Astrocyte (in vitro differentiated cells and primary cell): ENCODE data around the gene TLL2. TPM values are rescaled to one million over a fixed set of nuclear protein-coding genes. Genes with fewer than 3 reads are reported as not detected.

ENCODE experiments used
- DNase-seq: peaks from one replicate; pipeline ENCODE4 v3.0.0-alpha.2; 2010; ENCODE audit warnings: low read depth
- FAIRE-seq: peaks from 2 replicates; lab custom pipeline; 2011; peaks lifted over from hg19 to GRCh38; lab: Jason Lieb, UNC
- H2AFZ ChIP-seq: 2 replicates; pipeline ENCODE4 v1.6.0; 2012; ENCODE audit warnings: low read depth, low read length, inconsistent platforms
- H3K27ac ChIP-seq: 2 replicates; pipeline ENCODE4 v1.5.1; 2011; ENCODE audit warnings: low read depth, low read length, inconsistent platforms
- H3K27me3 ChIP-seq: 2 replicates; pipeline ENCODE4 v1.6.0; 2011; ENCODE audit warnings: low read length, inconsistent platforms; ENCODE audit not compliant: insufficient read depth
- H3K36me3 ChIP-seq: 2 replicates; pipeline ENCODE4 v1.5.1; 2011; ENCODE audit warnings: low read length, inconsistent platforms; ENCODE audit not compliant: insufficient read depth
- H3K4me1 ChIP-seq: 2 replicates; pipeline ENCODE4 v1.5.1; 2011; ENCODE audit warnings: low read length, inconsistent platforms; ENCODE audit not compliant: insufficient read depth
- H3K4me2 ChIP-seq: 2 replicates; pipeline ENCODE4 v1.6.0; 2012; ENCODE audit warnings: low read length, inconsistent platforms
- H3K4me3 ChIP-seq: 2 replicates; pipeline ENCODE4 v1.5.1; 2011; ENCODE audit warnings: low read depth, mild to moderate bottlenecking, low read length, inconsistent platforms; ENCODE audit not compliant: insufficient read depth
- H3K79me2 ChIP-seq: 2 replicates; pipeline ENCODE4 v1.6.0; 2012; ENCODE audit warnings: mild to moderate bottlenecking, low read length, inconsistent platforms; ENCODE audit not compliant: insufficient read depth
- H3K9ac ChIP-seq: 2 replicates; pipeline ENCODE4 v1.6.0; 2012; ENCODE audit warnings: mild to moderate bottlenecking, low read length, inconsistent platforms
- H3K9me3 ChIP-seq: 2 replicates; pipeline ENCODE4 v1.5.1; 2012; ENCODE audit warnings: low read depth, mild to moderate bottlenecking, low read length, inconsistent platforms; ENCODE audit not compliant: insufficient read depth
- H4K20me1 ChIP-seq: 2 replicates; pipeline ENCODE4 v1.6.0; 2012; ENCODE audit warnings: low read length, inconsistent platforms; ENCODE audit not compliant: insufficient read depth
- H3K27ac Mint-ChIP-seq: one replicate; pipeline ENCODE4 v1.8.0; 2021; ENCODE audit warnings: mild to moderate bottlenecking, mixed read lengths; ENCODE audit not compliant: unreplicated experiment
- H3K27me3 Mint-ChIP-seq: one replicate; pipeline ENCODE4 v1.8.0; 2021; ENCODE audit warnings: low read depth, mixed read lengths; ENCODE audit not compliant: unreplicated experiment
- H3K36me3 Mint-ChIP-seq: one replicate; pipeline ENCODE4 v1.8.0; 2021; ENCODE audit warnings: low read depth, mixed read lengths; ENCODE audit not compliant: unreplicated experiment
- H3K4me1 Mint-ChIP-seq: one replicate; pipeline ENCODE4 v1.8.0; 2021; ENCODE audit warnings: low read depth, mixed read lengths; ENCODE audit not compliant: unreplicated experiment
- H3K4me3 Mint-ChIP-seq: one replicate; pipeline ENCODE4 v1.8.0; 2021; ENCODE audit warnings: mild to moderate bottlenecking, moderate library complexity, mixed read lengths; ENCODE audit not compliant: unreplicated experiment
- H3K9me3 Mint-ChIP-seq: one replicate; pipeline ENCODE4 v1.8.0; 2021; ENCODE audit warnings: mild to moderate bottlenecking, mixed read lengths; ENCODE audit not compliant: unreplicated experiment
- CTCF ChIP-seq: IDR thresholded peaks from 2 replicates; pipeline ENCODE4 v1.5.1; 2011; ENCODE audit warnings: low read depth, mild to moderate bottlenecking, inconsistent platforms, low read length, moderate library complexity; ENCODE audit not compliant: insufficient read depth
- EZH2 ChIP-seq: IDR thresholded peaks from 2 replicates; pipeline ENCODE4 v1.6.1; 2012; ENCODE audit warnings: mild to moderate bottlenecking, low read length, inconsistent platforms; ENCODE audit not compliant: insufficient read depth
- total RNA-seq: library from RNA; stranded (reverse); gene quantifications from 2 replicates; pipeline ENCODE4 v1.2.1, GENCODE V29; 2021

TLL2 gene
- total RNA-seq, 1 donor from 2014 or later, result 7.6 TPM

- DNase-seq (no peak), FAIRE-seq (no peak)
- TF ChIP-seq CTCF, result no peak
- no peak for TF ChIP-seq EZH2
- H3K36me3 ChIP-seq, result no peaks in the 10 kb centered on the region
- Mint-ChIP-seq H3K36me3 (peaks cover 4% of the 10 kb centered on the region), H3K4me1 (peaks cover 3% of the 10 kb centered on the region), H3K4me3 (no peak overlapping the region), H3K9me3 (no peaks in the 10 kb centered on the region), H3K27ac (no peak overlapping the region), H3K27me3 (no peaks in the 10 kb centered on the region)
- no peaks in the 10 kb centered on the region for H3K4me1 ChIP-seq
- H3K4me2 ChIP-seq, result no peak overlapping the region
- H3K27ac ChIP-seq, result no peak overlapping the region
- H3K4me3 ChIP-seq, result no peak overlapping the region
- no peaks in the 10 kb centered on the region for H3K27me3 ChIP-seq
- no peak overlapping the region for H2AFZ ChIP-seq
- H3K9ac ChIP-seq, result no peak overlapping the region
- H3K79me2 ChIP-seq, result no peaks in the 10 kb centered on the region
- no peaks in the 10 kb centered on the region for H4K20me1 ChIP-seq
- no peaks in the 10 kb centered on the region for H3K9me3 ChIP-seq
These were observed 93.3 kb downstream of the TLL2 start for GRCh38 chr10:96420228-96421009.

GRCh38 chr10:96419351-96419750 is 94.4 kb downstream of the TLL2 start:
- Mint-ChIP-seq H3K9me3 (no peaks in the 10 kb centered on the region), H3K4me3 (no peak overlapping the region), H3K27me3 (no peaks in the 10 kb centered on the region), H3K4me1 (peaks cover 3% of the 10 kb centered on the region), H3K36me3 (peaks cover 4% of the 10 kb centered on the region), H3K27ac (no peak overlapping the region)
- FAIRE-seq, result no peak
- no peak overlapping the region for H3K4me2 ChIP-seq
- no peak overlapping the region for H3K9ac ChIP-seq
- no peaks in the 10 kb centered on the region for H4K20me1 ChIP-seq
- TF ChIP-seq CTCF (no peak), EZH2 (no peak)
- H3K27me3 ChIP-seq, result no peaks in the 10 kb centered on the region
- no peaks in the 10 kb centered on the region for H3K9me3 ChIP-seq
- H3K79me2 ChIP-seq, result no peaks in the 10 kb centered on the region
- no peak overlapping the region for H2AFZ ChIP-seq
- no peak for DNase-seq
- H3K4me3 ChIP-seq, result no peak overlapping the region
- H3K36me3 ChIP-seq, result no peaks in the 10 kb centered on the region
- H3K27ac ChIP-seq, result no peak overlapping the region
- no peaks in the 10 kb centered on the region for H3K4me1 ChIP-seq

GRCh38 chr10:96418582-96418981 is 95.1 kb downstream of the TLL2 start:
- no peaks in the 10 kb centered on the region for H3K27me3 Mint-ChIP-seq
- no peak overlapping the region for H2AFZ ChIP-seq
- no peak overlapping the region for H3K27ac ChIP-seq
- H3K36me3 Mint-ChIP-seq, result peaks cover 4% of the 10 kb centered on the region
- peaks cover 3% of the 10 kb centered on the region for H3K4me1 Mint-ChIP-seq
- TF ChIP-seq EZH2, result no peak
- TF ChIP-seq CTCF, result no peak
- H3K4me2 ChIP-seq, result no peak overlapping the region
- H3K27ac Mint-ChIP-seq, result no peak overlapping the region
- no peaks in the 10 kb centered on the region for H3K4me1 ChIP-seq
- no peak overlapping the region for H3K4me3 Mint-ChIP-seq
- no peaks in the 10 kb centered on the region for H3K36me3 ChIP-seq
- H3K79me2 ChIP-seq, result no peaks in the 10 kb centered on the region
- FAIRE-seq (no peak), DNase-seq (no peak)
- no peak overlapping the region for H3K4me3 ChIP-seq
- no peak overlapping the region for H3K9ac ChIP-seq
- no peaks in the 10 kb centered on the region for H4K20me1 ChIP-seq
- H3K27me3 ChIP-seq, result no peaks in the 10 kb centered on the region
- no peaks in the 10 kb centered on the region for H3K9me3 Mint-ChIP-seq
- no peaks in the 10 kb centered on the region for H3K9me3 ChIP-seq
